HG03196 (cell line): Measurements from ENCODE around the gene CEP290.
"Not testable (repeated sequence)": the region's sequence is repeated elsewhere in the genome, so short reads cannot be mapped to it uniquely, and the experiment has no call there.

Experiments
- ATAC-seq: cut with Tn5 transposase; IDR thresholded peaks from one replicate; pipeline ENCODE4 v1.9.1; 2021; ENCODE audit not compliant: unreplicated experiment

Gene CEP290

GRCh38 chr12:88142610-88142991 lies 713 bp upstream of the CEP290 start:
- peak; percentile 1 for ATAC-seq

- no peak for ATAC-seq
Observed at GRCh38 chr12:88141425-88141773, 489 bp downstream of the CEP290 start.

DNA sequence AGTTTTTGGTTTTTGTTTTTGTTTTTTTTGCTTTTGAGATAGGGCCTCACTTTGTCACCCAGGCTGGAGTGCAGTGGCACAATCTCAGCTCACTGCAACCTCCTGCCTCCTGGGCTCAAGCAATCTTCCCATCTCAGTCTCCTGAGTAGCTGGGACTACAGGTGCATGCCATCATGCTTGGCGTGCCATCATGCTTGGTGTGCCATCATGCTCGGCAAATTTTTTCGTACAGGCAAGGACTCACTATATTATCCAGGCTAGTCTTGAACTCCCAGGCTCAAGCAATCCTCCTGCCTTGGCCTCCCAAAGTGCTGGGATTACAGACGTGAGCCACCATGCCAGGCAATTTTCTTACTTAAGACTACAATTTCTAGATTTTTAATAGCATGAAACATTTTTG lies 2.2 kb downstream of the CEP290 start:
- ATAC-seq = not testable (repeated sequence)

DNA sequence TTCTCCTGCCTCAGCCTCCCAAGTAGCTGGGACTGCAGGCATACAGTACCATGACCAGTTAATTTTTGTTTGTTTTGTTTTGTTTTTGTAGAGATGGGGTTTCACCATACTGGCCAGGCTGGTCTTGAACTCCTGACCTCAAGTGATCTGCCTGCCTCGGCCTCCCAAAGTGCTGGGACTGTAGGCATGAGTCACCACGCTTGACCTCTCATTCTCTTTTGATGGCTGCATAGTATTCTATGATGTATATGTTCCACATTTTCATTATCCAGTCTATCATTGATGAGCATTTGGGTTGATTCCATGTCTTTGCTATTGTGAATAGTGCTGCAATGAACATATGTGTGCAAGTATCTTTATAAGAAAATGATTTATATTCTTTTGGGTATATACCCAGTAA lies 8.7 kb downstream of the CEP290 start:
- not testable (repeated sequence) for ATAC-seq

- ATAC-seq = no peak
Observed at GRCh38 chr12:88132392-88132791, 9.5 kb downstream of the CEP290 start.

DNA sequence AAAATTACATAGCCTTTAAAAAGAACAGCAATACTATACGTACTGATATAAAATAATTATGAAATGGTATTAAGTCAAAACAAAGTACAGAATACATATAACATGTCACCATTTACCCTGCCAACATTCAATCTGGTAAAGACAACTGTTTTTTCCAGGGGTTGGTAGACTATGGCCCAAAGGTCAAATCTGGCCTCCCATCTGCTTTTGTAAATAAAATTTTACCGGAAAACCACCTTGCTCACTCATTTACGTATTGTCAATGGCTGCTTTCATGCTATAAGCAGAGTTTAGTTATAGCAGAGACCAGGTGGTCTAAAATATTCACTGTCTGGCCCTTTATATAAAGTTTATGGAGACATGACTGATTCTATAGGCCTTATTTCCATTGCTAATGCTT lies 14.0 kb downstream of the CEP290 start:
- ATAC-seq = no peak

DNA sequence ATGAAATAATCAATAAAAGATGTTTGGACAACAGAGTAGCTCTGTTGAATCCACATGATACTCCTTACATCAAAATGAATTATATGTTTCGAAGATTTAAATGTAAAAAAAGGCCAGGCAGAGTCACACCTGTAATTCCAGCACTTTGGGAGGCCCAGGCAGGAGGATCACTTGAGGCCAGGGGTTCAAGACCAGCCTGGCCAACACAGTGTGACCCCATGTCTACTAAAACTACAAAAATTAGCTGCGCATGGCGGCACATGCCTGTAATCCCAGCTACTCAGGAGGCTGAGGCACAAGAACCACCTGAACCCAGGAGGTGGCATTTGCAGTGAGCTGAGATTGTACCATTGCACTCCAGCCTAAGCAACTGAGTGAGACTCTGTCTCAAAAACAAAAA lies 14.8 kb downstream of the CEP290 start:
- ATAC-seq = no peak

- ATAC-seq = no peak
Observed at GRCh38 chr12:88122666-88123065, 19.2 kb downstream of the CEP290 start.

DNA sequence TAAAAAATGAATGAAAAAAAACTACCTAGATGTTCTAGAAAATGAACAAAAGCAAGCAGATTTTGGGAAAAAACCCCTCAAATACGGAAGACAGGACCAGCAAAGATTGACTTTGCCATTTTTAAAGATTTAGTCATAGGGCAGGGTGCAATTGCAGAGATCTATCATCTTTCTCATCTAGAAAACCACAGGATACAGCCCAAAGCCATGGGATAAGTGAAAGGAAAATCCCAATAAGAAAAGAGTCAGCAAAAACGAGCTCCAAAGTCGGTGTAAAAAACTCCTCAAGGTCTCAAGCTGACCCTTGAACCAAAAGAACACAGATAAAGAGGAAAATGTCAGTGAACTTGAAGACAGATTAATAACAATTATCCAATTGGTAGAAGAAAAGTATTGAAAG lies 28.0 kb downstream of the CEP290 start:
- ATAC-seq = no peak

- peak; percentile 55 for ATAC-seq
Observed at GRCh38 chr12:88111074-88111652, 30.7 kb downstream of the CEP290 start.

- no peak for ATAC-seq
Observed at GRCh38 chr12:88108021-88108420, 33.9 kb downstream of the CEP290 start.

- ATAC-seq = no peak
Observed at GRCh38 chr12:88093573-88093972, 48.3 kb downstream of the CEP290 start.

- ATAC-seq = no peak
Observed at GRCh38 chr12:88092771-88093170, 49.1 kb downstream of the CEP290 start.

GRCh38 chr12:88084210-88084609 lies 57.7 kb downstream of the CEP290 start:
- ATAC-seq = no peak

DNA sequence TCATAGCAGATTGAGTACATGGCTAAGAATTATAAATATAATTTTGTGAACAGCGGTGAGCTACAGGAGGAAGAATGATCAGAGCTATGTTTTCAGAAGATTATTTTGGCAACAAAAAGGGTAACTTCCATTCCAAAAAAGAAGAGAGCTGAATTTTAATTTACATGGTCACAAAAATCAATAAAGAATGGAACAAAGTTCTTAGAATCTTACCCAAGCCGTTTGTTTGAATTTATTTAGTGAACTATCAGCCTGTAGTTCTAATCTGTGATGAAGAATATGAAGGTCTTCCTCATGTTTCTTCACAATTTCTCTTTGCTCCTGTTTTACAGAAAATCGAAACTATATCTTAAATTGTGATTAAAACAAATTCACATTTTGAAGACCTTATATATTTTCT lies 58.3 kb downstream of the CEP290 start:
- no peak for ATAC-seq

- ATAC-seq = no peak
Observed at GRCh38 chr12:88081247-88081646, 60.6 kb downstream of the CEP290 start.

DNA sequence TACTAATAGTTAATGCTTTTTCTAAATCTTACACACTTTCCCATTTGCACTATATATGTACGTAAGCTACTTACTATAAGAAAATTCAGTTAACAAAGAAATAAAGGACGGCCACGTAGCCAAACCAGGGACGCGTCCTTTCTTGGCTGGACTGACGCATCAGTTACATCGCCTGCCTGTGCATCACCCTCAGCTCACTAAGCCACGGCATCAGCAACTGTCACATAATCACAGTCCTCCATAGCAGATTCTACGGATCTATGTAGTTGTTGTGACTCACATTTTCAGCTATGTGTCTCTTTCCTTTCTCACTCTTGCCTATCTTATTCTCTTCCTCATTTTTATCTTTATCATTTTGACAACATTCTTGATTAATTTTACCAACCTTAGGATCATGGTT lies 74.6 kb downstream of the CEP290 start:
- ATAC-seq = no peak

DNA sequence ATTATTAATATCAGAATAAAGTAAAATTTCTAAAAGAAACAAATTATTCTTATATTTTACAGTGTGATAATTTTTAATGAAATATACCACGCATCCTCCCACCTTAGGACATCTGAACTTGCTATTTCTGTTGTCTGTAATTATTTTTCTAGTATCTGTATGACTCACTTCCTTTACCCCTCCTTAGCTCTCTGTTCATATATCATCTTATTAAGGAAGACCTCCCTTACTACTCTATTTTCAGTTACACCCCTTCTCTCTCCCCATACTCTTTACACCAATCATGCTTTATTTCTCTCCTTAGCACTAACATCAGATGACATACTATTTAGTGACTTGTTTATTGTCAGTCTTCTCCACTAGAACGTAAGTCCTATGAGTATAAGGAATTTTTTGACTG lies 78.5 kb downstream of the CEP290 start:
- peak; percentile 87 for ATAC-seq

GRCh38 chr12:88062474-88062873 lies 79.4 kb downstream of the CEP290 start:
- ATAC-seq = peak; percentile 78

DNA sequence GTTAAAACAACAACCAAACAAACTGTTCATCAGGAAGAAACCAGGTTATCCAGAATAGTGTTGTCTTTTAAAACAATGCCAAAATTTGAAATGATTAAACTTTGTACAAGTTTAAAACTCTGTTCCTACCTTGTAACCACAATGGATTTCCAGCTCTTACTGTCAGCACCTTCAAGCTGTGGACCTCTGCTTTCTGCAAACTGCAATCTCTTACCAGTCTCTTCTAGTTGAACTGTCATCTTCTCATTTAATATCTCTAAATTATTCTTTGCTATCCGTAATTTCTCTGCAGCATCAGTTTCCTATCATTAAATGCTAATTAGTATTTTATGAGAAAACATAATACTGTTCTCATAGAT lies 83.2 kb downstream of the CEP290 start:
- ATAC-seq = no peak

GRCh38 chr12:88057994-88058718 lies 83.7 kb downstream of the CEP290 start:
- no peak for ATAC-seq

GRCh38 chr12:88056571-88056970 lies 85.3 kb downstream of the CEP290 start:
- ATAC-seq = no peak

DNA sequence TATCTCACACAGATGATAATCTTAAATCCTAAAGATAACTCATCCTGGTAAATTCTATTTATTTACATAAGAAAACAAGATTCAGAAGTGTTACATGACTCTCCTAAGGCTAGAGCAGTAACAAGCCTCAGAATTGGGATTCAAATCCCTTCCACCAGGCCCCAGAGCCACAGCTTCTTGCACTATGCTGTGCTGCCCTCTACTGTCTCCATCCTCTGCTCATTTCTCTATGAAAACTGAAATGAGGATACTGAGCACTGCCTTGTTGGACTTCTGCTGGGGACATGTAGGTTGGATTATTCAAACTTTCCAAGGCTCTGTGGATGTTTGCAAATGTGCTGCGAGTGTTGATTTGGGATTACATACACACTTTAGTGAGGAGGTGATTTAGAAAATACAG lies 89.2 kb downstream of the CEP290 start:
- peak; percentile 57 for ATAC-seq
